Amygdala (tissue), 56 donors: ENCODE data around the gene CACNA2D3.
"Not testable (repeated sequence)": the region's sequence is repeated elsewhere in the genome, so short reads cannot be mapped to it uniquely, and the experiment has no call there.

Source experiments
- DNase-seq, 56 donors: peaks; one replicate each; lab custom pipeline; 2025; lab: John Stamatoyannopoulos, UW

Gene CACNA2D3

DNA sequence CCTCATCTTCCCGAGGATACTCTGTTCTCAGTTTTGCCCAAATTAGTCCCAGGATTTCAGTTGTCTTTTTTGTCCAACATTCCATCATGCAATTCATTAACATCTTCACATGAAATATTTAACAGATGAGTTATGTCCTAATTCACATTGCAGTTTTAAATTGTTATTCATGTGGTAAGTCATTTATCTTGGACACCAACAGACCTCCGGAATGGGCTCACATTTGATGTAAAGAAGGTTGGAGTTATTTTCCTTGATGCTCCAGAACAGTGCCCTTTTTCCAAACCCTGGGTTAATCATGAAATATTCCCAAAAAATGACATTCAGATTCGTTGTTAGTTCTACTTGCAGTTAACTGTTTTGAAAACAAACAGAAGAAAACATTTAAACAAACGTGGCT lies 838.3 kb downstream of the CACNA2D3 start:
- DNase-seq = no peak

DNA sequence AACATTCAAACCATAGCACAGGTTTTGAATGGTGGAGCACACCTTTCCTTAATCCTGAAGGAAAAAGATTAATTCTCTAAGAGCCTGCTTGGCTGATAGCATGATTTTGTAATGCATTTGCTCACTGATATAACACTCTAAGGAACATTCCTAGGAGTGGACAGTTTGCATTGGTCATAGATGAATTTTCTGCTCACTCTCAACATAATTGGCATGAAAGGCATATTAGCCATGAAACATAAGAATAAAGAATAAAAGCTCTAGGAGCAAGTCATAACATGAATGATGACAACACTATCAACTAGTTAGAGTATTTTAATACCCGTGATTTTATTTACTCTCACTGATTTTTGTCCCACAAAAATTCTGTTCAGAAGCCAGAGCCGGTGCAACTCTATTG lies 839.8 kb downstream of the CACNA2D3 start:
- no peak for DNase-seq

GRCh38 chr3:54963641-54964040 lies 841.3 kb downstream of the CACNA2D3 start:
- no peak for DNase-seq

DNA sequence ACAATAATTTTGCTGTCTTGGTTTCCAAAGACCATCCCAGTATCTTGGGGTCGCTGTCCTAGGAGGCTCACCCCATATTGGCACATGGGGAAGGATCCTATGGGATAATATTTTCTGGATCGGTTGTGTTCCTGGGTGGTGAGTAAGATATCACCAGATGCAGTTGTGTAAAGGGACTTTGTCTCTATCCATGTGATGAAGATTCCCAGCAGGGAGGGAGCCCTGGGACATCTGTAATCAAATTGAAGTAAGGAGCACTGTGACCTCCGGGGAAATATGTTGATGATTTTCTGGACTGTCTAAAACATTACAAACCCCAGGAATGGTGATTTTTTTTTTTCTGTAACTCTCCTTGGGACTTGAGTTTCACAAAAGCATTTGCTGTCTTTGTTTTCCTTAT lies 841.7 kb downstream of the CACNA2D3 start:
- DNase-seq = no peak

DNA sequence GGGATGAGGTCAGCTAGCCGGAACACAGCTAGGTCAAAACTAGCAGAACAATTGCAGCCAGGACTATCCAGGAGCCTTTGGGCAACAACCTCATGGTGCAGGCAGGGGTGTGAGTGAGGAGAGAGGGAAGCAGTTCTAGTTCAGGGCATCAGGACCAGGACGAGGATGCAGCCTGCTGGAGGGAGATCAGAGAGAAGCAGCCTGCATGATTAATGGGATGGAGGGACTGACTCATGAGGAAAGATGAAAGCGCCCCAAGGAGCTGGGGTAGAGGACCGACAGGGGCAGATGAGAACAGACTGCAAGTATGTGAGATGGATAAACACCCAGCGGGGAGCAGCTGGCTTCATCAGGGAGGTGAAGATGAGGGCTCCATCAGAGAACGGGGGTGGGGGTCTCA lies 843.4 kb downstream of the CACNA2D3 start:
- DNase-seq = no peak

GRCh38 chr3:54966979-54967378 lies 844.6 kb downstream of the CACNA2D3 start:
- no peak for DNase-seq

GRCh38 chr3:54967731-54968161 lies 845.4 kb downstream of the CACNA2D3 start:
- no peak for DNase-seq

DNA sequence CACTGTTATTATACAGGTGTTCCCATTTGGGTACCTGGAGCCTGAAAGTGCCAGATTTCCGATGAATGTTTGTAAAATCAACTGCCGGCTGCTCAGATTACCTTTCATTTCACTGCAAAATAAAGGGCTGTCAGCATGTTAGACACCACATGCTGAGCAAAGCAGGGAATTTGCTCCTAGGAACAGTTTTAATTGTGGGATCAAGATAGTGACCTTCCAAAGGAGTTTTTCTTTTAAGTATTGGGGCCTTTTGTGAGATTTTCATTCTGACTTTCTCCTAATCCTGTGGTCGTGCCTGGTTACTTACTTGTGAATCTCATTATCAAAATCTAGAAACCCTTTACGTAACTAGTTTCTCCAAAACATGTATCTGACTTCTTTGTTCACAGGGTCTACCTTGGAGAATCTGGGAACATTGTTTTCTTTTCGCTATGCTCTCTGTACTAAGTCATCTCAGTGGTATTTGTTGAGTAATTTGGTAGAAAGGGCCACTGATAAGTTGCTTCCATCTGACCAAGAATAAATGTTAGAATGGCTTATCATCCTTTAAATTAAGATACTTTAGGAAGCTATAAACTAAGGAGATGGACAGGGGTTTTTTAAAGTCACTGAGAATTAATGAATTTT lies 846.3 kb downstream of the CACNA2D3 start:
- no peak for DNase-seq

DNA sequence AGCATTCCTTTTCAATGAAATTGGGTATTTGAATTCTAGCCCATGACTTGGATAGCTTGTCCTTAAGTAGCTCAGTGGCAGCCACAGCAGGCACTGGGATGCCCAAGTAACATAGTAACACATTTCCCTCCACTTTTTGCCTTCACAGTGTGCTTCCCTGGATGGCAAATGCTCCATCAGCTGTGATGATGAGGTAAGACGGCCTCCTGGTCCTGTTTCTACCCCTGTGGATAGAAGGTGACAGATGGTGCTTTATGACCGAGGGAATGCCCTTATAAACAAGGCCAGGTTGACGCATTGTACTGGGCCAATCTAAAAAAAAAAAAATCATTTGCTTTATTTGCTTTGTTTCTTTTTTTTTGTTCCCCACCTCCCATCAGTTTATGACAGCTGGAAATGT lies 847.3 kb downstream of the CACNA2D3 start:
- no peak for DNase-seq

DNA sequence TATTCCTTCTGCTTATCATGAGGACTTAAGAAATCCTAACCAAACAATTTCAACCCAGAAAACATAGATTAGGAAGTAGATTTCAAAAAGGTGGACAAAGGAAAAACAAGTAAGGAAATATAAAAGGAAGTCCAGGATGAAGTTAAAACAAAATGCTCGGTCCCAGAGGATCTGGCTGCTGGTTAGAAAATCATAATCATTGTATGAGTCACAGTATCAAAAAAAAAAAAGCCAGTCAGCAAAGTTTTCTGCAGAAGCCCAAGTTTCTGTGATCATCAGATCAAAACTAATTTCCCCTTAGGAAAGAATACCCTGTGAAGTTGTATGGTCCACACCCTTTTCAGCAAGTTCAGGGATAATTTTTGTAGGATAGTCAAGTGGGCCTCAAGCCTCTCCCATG lies 848.5 kb downstream of the CACNA2D3 start:
- DNase-seq = no peak

GRCh38 chr3:54977439-54977838 lies 855.1 kb downstream of the CACNA2D3 start:
- DNase-seq = no peak

DNA sequence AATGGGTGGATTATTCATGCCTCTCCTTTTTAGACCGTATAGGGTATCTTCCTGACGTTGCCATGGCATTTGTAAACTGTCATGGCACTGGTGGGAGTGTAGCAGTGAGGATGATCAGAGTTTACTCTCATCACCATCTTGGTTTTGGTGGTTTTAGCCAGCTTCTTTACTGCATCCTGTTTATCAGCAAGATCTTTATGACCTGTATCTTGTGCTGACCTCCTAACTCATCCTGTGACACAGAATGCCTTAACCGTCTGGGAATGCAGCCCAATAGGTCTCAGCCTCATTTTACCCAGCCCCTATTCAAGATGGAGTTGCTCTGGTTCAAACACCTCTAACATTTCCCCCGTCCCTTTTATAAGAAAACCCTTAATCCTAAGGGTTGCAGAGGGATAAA lies 855.6 kb downstream of the CACNA2D3 start:
- not testable (repeated sequence) for DNase-seq

DNA sequence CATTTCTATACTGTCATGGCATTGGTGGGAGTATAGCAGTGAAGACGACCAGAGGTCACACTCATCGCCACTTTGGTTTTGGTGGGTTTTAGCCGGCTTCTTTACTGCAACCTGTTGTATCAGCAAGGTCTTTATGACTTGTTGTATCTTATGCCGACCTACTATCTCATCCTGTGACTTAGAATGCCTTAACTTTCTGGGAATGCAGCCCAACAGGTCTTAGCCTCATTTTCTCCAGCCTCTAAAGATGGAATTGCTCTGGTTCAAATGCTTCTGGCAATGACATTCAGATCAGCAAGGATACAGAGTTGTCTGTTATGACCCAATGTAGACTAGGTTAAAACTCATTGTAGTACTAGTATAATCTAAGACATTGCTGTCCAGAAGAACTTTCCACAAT lies 860.5 kb downstream of the CACNA2D3 start:
- DNase-seq = no peak

DNA sequence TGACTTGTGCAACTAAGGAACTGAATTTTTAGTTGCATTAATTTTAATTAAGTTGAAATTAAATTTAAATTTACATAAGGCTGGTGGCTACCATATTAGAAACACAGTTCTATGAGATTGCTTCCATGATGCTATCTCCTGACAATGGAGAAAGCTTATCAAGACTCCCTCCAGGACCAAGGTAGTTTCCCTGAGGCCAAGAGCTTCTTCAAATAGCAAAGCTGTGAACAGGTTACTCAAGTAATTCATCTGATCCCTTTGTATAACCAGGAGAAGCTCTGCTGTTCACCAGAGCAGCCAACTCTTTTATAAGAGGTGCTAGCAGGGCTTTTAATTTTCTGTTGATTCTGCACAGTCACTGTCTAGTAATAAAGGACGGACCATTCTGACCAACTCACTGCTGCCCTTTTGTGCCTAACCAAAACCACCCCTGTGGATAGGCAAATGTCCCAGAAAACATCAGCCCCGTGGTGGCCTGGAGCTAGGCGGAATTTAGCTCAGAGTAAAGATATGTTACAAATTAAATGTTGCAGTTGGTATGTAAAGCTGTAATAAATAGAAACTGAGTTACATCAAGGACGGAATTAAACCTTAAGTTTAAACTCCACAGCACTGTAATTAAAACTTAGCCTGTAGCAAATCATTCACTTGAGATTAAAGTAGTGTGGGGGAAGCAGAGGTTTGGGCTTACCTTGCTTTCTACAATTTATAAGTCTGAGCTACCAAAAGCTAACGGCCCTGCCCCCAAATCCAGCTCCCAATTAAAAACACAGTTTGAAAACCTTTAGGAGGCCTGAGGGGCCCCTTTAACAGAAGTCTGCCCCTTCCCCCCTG lies 861.1 kb downstream of the CACNA2D3 start:
- no peak for DNase-seq

- no peak for DNase-seq
These were observed 863.5 kb downstream of the CACNA2D3 start for GRCh38 chr3:54985856-54986255.

DNA sequence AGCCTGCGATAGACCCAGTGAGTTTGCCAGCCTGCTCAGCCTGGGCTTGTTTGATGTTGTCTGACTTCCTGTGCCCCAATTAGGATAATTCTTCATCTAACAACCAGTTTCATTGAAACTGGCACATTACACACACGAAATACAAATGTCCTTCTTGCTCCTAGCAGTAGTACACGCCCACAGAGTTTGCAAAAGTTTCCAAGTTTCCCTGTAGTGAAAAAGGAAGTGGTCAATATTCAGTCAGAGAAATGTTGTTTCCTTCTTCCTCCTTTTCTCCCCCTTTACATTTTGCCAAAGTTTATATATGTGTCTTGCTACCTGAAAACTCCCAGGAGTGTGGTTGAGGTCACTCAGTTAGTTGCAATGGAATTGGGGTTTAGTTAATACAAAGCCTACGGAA lies 863.9 kb downstream of the CACNA2D3 start:
- DNase-seq = no peak

- DNase-seq = no peak
These were observed 865.4 kb downstream of the CACNA2D3 start for GRCh38 chr3:54987719-54988118.

DNA sequence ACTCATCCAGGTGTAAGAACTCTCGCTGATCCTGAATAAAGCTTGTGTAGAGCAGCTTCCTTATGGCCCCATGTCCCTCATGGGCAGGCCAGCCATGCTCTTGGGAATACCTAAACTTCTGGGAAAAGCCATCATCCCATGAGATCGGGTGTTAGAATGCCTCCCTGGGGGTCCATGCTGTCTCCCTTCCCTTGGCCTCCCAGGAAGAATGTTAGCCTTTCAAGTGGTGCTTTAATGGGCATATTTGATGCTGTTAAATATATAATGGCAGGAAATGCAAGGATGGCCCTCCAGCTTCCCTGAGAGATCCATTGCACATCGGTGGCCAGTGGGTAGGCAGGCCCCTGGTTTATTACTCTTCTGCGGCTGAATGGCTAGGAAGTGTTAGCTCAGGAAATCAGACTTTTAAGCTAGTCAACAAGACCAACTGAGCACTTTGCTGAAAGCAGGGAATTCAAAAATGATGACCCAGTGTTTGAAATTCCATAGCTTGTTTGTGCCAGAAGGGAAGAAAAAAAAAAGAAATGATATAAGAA lies 866.0 kb downstream of the CACNA2D3 start:
- no peak for DNase-seq

GRCh38 chr3:54988838-54989630 lies 866.7 kb downstream of the CACNA2D3 start:
- peak in 1 of 56 donors; percentile 8 for DNase-seq

GRCh38 chr3:54994111-54994513 lies 871.8 kb downstream of the CACNA2D3 start:
- DNase-seq = no peak

DNA sequence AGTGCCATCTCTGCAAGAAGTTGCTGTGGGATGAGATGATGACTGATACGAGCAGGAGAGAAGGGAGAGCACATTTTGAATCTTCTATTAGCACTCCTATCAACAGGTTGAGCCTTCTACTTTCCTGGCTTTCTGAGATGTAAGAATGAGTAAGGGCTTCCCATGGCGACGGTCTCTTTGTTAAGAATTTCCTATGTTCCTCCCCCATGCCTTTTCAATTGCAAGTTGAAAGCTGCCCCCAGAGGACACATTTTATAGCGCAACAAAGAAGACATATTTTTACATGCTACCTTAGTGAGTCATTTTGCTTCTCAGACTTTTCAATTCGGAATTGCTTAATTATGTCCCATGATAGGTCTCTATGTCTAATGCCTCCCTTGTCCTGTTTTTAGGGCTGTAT lies 876.8 kb downstream of the CACNA2D3 start:
- DNase-seq = no peak
